HL-60 (cell line): ENCODE measurements around the gene SLC25A25.

ENCODE experiments used
- DNase-seq, 2 experiments: peaks; one replicate each; pipeline ENCODE4 v3.0.0-alpha.2; 2010 to 2020; ENCODE audit warnings: low read depth in 1 of 2, low spot score in 1 of 2
- H3K27ac ChIP-seq: fragments of 250-450 bp; sonication (Bioruptor Pico); replicated peaks from 2 replicates; pipeline ENCODE4 v1.5.1; 2020; ENCODE audit warnings: mild to moderate bottlenecking, moderate library complexity
- H3K27me3 ChIP-seq: fragments of 250-450 bp; sonication (Bioruptor Pico); 2 replicates; pipeline ENCODE4 v1.5.1; 2021; ENCODE audit warnings: mild to moderate bottlenecking, moderate library complexity; ENCODE audit not compliant: insufficient read depth, poor library complexity, severe bottlenecking
- H3K4me3 ChIP-seq: replicated peaks from 2 replicates; pipeline ENCODE4 v1.5.1; 2011; ENCODE audit warnings: mild to moderate bottlenecking, control low read depth, low read length; ENCODE audit not compliant: insufficient read depth
- GABPA ChIP-seq: IDR thresholded peaks from 2 replicates; pipeline ENCODE4 v1.6.1; 2012; ENCODE audit warnings: low read depth
- POLR2AphosphoS5 ChIP-seq: IDR thresholded peaks from 2 replicates; pipeline ENCODE4 v1.6.1; 2012; ENCODE audit warnings: low read depth
- SPI1 ChIP-seq: IDR thresholded peaks from 2 replicates; pipeline ENCODE4 v1.6.1; 2012; ENCODE audit warnings: low read depth, mild to moderate bottlenecking, borderline replicate concordance
- TF ChIP-seq, protein P1 (sequence below): IDR thresholded peaks from one replicate; pipeline ENCODE4 v1.5.1; 2011; ENCODE audit warnings: low read length, control low read depth, inconsistent platforms; ENCODE audit not compliant: insufficient read depth
- TF ChIP-seq, protein P2 (sequence below): IDR thresholded peaks from 2 replicates; pipeline ENCODE4 v1.6.1; 2012; ENCODE audit warnings: low read depth; ENCODE audit not compliant: insufficient replicate concordance

The SLC25A25 gene

DNA sequence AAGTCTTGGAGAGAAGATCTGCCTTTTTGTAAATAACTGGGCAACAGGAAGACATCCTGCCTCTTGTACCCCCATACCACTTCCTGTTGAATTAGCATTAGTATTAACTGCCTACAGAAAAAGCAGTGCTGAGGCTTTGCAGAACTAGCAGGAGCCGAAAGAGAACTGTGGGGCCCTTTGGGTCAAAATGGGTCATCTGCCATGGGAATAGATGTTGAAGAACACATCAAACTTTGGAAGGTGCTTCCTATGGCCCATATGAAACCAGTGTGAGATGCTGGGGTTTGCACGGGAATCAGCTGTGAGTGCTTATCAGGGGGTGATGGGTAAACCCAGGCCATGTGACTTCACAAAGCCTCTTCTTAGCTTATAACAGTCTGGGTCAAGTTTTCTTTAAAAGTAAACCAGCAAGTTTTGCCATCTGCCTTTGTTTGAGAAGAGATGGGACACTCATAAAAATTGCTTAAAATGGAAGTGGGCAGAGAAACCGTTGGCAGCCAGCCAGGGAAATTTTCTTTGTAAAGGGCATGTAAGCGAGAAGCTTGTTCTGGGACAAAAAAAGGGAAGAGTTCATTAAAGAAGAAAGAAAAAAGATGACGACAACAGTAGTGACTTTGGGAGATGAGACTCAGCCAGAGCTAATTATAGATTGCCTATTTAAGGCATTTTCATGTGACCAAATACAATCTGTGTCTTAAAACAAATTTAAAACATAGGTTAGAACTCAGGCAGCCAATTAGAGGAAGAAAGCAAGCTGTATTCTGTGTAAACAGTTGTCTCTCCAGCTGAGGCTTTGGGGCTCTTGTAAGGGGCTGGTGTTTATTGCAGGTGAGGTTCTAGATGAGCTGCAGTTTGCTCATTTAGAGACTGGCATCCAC lies 4.4 kb downstream of the SLC25A25 start:
- TF ChIP-seq, protein P1, sequence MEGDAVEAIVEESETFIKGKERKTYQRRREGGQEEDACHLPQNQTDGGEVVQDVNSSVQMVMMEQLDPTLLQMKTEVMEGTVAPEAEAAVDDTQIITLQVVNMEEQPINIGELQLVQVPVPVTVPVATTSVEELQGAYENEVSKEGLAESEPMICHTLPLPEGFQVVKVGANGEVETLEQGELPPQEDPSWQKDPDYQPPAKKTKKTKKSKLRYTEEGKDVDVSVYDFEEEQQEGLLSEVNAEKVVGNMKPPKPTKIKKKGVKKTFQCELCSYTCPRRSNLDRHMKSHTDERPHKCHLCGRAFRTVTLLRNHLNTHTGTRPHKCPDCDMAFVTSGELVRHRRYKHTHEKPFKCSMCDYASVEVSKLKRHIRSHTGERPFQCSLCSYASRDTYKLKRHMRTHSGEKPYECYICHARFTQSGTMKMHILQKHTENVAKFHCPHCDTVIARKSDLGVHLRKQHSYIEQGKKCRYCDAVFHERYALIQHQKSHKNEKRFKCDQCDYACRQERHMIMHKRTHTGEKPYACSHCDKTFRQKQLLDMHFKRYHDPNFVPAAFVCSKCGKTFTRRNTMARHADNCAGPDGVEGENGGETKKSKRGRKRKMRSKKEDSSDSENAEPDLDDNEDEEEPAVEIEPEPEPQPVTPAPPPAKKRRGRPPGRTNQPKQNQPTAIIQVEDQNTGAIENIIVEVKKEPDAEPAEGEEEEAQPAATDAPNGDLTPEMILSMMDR, result no peak
- TF ChIP-seq, protein P2, sequence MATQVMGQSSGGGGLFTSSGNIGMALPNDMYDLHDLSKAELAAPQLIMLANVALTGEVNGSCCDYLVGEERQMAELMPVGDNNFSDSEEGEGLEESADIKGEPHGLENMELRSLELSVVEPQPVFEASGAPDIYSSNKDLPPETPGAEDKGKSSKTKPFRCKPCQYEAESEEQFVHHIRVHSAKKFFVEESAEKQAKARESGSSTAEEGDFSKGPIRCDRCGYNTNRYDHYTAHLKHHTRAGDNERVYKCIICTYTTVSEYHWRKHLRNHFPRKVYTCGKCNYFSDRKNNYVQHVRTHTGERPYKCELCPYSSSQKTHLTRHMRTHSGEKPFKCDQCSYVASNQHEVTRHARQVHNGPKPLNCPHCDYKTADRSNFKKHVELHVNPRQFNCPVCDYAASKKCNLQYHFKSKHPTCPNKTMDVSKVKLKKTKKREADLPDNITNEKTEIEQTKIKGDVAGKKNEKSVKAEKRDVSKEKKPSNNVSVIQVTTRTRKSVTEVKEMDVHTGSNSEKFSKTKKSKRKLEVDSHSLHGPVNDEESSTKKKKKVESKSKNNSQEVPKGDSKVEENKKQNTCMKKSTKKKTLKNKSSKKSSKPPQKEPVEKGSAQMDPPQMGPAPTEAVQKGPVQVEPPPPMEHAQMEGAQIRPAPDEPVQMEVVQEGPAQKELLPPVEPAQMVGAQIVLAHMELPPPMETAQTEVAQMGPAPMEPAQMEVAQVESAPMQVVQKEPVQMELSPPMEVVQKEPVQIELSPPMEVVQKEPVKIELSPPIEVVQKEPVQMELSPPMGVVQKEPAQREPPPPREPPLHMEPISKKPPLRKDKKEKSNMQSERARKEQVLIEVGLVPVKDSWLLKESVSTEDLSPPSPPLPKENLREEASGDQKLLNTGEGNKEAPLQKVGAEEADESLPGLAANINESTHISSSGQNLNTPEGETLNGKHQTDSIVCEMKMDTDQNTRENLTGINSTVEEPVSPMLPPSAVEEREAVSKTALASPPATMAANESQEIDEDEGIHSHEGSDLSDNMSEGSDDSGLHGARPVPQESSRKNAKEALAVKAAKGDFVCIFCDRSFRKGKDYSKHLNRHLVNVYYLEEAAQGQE, result peak; percentile 9
- TF ChIP-seq POLR2AphosphoS5, result peak; percentile 18
- TF ChIP-seq GABPA, result peak; percentile 61; the same call in 1 of the 2 replicates
- peak; percentile 63; the same call in 1 of the 2 replicates for TF ChIP-seq SPI1
- DNase-seq, result peak; percentile 67 to 91
- Histone ChIP-seq H3K27ac (peak overlapping the region; percentile 74), H3K27me3 (no peaks in the 10 kb centered on the region), H3K4me3 (no peak overlapping the region)

DNA sequence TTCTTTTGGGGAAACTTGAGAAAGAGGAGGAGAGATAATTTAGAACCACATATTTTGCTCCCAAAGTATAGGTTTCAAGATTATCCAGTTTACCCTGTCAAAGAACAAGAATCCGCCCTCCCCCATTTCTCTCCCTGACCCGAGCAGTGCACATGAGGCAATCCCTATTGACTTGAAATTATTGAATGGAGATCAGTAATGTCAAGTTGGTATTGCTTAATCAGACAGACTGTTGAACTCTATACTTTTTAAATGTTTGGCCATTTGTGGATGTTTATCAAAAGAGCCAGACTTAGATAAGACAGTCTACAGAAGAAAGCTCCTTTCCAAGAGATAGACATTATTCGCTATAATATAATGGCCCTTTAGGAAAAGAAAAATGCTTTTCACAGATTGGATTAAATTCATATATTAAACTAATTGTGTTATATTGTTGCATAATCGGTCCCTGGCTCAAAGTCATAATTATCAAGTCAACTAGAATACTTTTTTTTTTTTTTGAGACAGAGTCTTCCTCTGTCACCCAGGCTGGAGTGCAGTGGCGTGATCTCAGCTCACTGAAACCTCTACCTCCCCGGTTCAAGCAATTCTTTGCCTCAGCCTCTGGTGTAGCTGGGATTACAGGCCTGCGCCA lies 5.3 kb downstream of the SLC25A25 start:
- Histone ChIP-seq H3K4me3 (no peak overlapping the region), H3K27me3 (no peaks in the 10 kb centered on the region), H3K27ac (peak overlapping the region; percentile 74)
- DNase-seq, result no peak
- TF ChIP-seq, protein P1, result no peak
- no peak for TF ChIP-seq POLR2AphosphoS5
- TF ChIP-seq, protein P2, result no peak
- TF ChIP-seq SPI1, result no peak
- no peak for TF ChIP-seq GABPA

DNA sequence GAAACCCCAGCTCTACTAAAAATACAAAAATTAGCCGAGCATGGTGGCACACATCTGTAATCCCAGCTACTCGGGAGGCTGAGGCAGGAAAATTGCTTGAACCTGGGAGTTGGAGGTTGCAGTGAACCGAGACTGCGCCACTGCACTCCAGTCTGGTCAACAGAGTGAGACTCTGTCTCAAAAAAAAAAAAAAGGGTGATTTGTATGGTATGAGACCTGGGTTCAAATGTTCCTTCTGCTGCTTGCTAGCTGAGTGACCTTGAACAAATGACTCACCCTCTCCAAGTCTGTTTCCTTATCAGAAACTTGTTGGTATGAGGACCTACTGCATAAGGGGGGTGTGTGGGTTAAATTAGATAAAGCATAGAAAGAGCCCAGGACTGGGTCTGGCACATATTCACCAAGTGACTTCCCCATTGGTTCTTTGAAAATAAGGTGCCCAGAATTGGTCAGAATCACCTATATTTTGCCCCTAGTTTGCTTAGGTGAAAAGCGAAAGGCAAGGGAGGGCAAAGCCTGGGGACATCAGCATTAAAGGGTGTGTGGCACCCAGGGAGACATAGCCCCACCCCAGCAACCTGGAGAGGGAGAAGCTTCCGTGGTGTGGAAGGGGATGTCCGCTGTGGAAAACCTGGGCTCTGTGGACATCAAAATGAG lies 9.9 kb downstream of the SLC25A25 start:
- H3K27me3 ChIP-seq, result no peaks in the 10 kb centered on the region
- no peak overlapping the region for H3K4me3 ChIP-seq
- no peak overlapping the region for H3K27ac ChIP-seq
- TF ChIP-seq, protein P2, result no peak
- no peak for TF ChIP-seq POLR2AphosphoS5
- TF ChIP-seq, protein P1, result no peak
- TF ChIP-seq GABPA, result no peak
- TF ChIP-seq SPI1, result no peak
- DNase-seq, result no peak
